ENCODE results near the gene NIT1. TPM values are rescaled to one million over a fixed set of nuclear protein-coding genes. Genes with fewer than 3 reads are reported as not detected.

The NIT1 gene
- total RNA-seq, 2 donors from 2014 or later: 51.0 to 65.1 TPM

DNA sequence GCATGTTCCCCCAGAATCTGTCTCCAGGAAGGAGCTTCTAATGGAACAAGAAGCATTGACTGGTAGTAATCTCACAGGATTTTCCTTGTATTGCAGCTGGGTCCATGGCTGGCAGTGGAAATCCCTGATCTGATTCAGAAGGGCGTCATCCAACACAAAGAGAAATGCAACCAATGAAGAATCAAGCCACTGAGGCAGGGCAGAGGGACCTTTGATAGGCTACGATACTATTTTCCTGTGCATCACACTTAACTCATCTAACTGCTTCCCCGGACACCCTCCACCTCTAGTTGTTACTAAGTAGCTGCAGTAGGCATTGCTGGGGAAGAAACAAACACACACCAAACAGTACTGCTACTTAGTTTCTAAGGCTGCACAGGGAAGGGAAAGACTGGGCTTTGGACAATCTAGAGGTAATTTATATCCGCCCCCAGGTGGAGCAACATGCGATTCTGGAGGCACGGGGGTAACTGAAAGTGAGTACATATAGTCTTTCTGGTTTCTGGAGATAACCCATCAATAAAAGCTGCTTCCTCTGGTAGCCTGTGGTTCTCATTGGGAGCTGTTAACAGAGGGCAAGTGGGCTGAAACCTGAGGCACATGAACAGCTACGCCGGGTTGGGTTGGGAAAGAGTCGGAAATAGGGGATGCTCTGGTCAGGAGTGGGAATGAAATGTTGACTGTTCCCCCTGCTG lies 40.6 kb downstream of the NIT1 start:
- TF ChIP-seq, protein P1, sequence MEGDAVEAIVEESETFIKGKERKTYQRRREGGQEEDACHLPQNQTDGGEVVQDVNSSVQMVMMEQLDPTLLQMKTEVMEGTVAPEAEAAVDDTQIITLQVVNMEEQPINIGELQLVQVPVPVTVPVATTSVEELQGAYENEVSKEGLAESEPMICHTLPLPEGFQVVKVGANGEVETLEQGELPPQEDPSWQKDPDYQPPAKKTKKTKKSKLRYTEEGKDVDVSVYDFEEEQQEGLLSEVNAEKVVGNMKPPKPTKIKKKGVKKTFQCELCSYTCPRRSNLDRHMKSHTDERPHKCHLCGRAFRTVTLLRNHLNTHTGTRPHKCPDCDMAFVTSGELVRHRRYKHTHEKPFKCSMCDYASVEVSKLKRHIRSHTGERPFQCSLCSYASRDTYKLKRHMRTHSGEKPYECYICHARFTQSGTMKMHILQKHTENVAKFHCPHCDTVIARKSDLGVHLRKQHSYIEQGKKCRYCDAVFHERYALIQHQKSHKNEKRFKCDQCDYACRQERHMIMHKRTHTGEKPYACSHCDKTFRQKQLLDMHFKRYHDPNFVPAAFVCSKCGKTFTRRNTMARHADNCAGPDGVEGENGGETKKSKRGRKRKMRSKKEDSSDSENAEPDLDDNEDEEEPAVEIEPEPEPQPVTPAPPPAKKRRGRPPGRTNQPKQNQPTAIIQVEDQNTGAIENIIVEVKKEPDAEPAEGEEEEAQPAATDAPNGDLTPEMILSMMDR (conservative IDR thresholded peaks at IDR 0.05): no peak
- 89 to 92% methylated on average over 5 to 9 of the region's 9 CpGs for WGBS, 2 experiments (ENCODE audit: insufficient coverage in 1 of 2, insufficient read length in 1 of 2)

DNA sequence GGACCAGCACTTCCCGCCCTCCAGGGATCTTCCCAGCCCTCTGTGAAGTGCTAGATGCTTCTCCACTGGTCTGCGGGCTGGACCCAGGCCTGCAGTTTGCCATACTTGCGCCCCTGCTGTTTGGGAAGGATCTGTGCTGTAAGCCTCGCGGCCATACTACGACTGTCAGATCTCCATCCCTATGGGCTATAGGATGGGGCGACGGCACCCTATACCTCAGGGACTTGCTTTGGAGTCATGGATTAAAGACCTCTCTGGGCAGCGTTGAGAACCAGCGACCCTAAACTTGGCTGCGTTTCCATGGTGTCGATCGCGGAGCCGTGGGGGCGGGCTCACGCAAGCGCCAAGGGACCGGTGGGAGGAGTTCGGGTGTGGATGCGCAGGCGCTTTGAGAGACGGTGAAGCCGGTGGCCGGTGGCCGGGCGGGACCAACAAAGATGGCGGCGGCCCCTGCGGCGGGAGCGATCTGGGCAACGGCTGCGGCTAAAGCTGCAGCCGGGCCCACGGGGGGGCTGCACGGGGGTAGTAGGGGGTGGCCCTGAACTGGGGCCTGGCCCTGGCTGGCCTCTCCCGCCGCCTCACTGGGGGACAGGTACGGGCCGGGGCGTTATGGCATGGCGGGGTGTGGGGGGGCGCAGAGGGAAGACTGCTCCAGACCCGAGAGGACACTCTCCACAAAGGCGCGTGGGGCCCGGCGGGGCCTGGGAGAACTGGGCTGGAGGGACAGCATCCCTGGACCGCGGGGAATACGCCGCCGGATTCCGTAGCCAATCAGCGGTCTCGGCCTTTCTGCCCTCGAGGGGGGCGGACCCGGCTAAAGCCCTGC lies 41.4 kb downstream of the NIT1 start, which contains the start of gene USP21:
TSS of gene USP21 (plus strand) at position 414 of the 826 bp plus-strand sequence. CDS start 1,141 bp downstream, outside the sequence.
- Mint-ChIP-seq H3K27me3 (ENCODE audit: insufficient read depth) (no peaks in the 10 kb centered on the region), H3K36me3 (ENCODE audit: low read depth) (peaks cover 31% of the 10 kb centered on the region)
- WGBS, 2 experiments (ENCODE audit: insufficient coverage in 1 of 2, insufficient read length in 1 of 2): 3 to 7% methylated on average over 25 to 60 of the region's 60 CpGs

More for the DNA sequence above, 40.6 kb downstream of the NIT1 start:
- Mint-ChIP-seq H3K27ac (peak overlapping the region; percentile 89), H3K9me3 (no peaks in the 10 kb centered on the region), H3K27me3 (ENCODE audit: insufficient read depth) (no peaks in the 10 kb centered on the region), H3K4me3 (peak overlapping the region; percentile 77), H3K36me3 (ENCODE audit: low read depth) (peaks cover 27% of the 10 kb centered on the region), H3K4me1 (peaks cover 25% of the 10 kb centered on the region)
- peak overlapping the region; percentile 86 for H3K4me3 ChIP-seq (ENCODE audit: low read length)
- no peak for DNase-seq
- peak overlapping the region; percentile 68 for H3K9ac ChIP-seq (ENCODE audit: extremely low read depth, low read length, poor library complexity, severe bottlenecking)
- H3K36me3 ChIP-seq (ENCODE audit: control insufficient read depth, insufficient read depth, low read length): peaks cover 43% of the 10 kb centered on the region
- no peak overlapping the region for H3K27ac ChIP-seq (ENCODE audit: low read depth, low read length)
- H3K9me3 ChIP-seq (ENCODE audit: control insufficient read depth, low read length): no peaks in the 10 kb centered on the region
- H3K4me1 ChIP-seq (ENCODE audit: control insufficient read depth, insufficient read depth, low read length): no peaks in the 10 kb centered on the region
- no peaks in the 10 kb centered on the region for H3K27me3 ChIP-seq (ENCODE audit: control insufficient read depth, insufficient read depth, low read length, poor library complexity, severe bottlenecking)

DNA sequence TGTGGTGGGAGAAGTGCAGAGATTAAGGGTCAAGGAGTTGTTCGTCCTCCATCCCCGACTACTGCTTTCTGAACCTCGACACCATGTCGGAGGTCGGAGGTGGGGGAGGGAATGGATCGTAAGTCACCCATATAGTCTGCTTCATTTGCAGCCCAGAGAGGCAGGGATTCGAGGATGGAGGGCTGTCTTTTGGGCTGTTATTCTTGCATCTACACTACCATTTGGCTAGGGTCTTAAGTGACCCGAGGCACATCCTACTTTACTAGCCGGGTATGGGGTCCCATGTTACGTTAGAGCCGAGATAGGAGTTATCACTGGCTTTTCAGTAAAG lies 42.0 kb downstream of the NIT1 start:
- peaks cover 35% of the 10 kb centered on the region for H3K36me3 Mint-ChIP-seq (ENCODE audit: low read depth)
- peak overlapping the region; percentile 68 for H3K9ac ChIP-seq (ENCODE audit: extremely low read depth, low read length, poor library complexity, severe bottlenecking)
- H3K9me3 Mint-ChIP-seq: no peaks in the 10 kb centered on the region
- peak overlapping the region; percentile 86 for H3K4me3 ChIP-seq (ENCODE audit: low read length)
- H3K27me3 ChIP-seq (ENCODE audit: control insufficient read depth, insufficient read depth, low read length, poor library complexity, severe bottlenecking): no peaks in the 10 kb centered on the region
- peaks cover 52% of the 10 kb centered on the region for H3K36me3 ChIP-seq (ENCODE audit: control insufficient read depth, insufficient read depth, low read length)
- DNase-seq: no peak
- peaks cover under 1% of the 10 kb centered on the region for H3K4me1 ChIP-seq (ENCODE audit: control insufficient read depth, insufficient read depth, low read length)
- peak overlapping the region; percentile 89 for H3K27ac Mint-ChIP-seq
- H3K4me3 Mint-ChIP-seq: peak overlapping the region; percentile 77
- no peak overlapping the region for H3K27ac ChIP-seq (ENCODE audit: low read depth, low read length)
- 20 to 59% methylated on average over 3 to 11 of the region's 11 CpGs for WGBS, 2 experiments (ENCODE audit: insufficient coverage in 1 of 2, insufficient read length in 1 of 2)
- H3K27me3 Mint-ChIP-seq (ENCODE audit: insufficient read depth): no peaks in the 10 kb centered on the region
- no peaks in the 10 kb centered on the region for H3K9me3 ChIP-seq (ENCODE audit: control insufficient read depth, low read length)
- H3K4me1 Mint-ChIP-seq: peaks cover 23% of the 10 kb centered on the region
- TF ChIP-seq, protein P1 (conservative IDR thresholded peaks at IDR 0.05): no peak

More for the DNA sequence above, 41.4 kb downstream of the NIT1 start, which contains the start of gene USP21:
- Histone ChIP-seq H3K9ac (ENCODE audit: extremely low read depth, low read length, poor library complexity, severe bottlenecking) (peak within 1 kb of the TSS; percentile 68), H3K27me3 (ENCODE audit: control insufficient read depth, insufficient read depth, low read length, poor library complexity, severe bottlenecking) (no peaks in the 10 kb centered on the region), H3K4me3 (ENCODE audit: low read length) (peak within 1 kb of the TSS; percentile 86), H3K4me1 (ENCODE audit: control insufficient read depth, insufficient read depth, low read length) (no peaks in the 10 kb centered on the region), H3K36me3 (ENCODE audit: control insufficient read depth, insufficient read depth, low read length) (peaks cover 46% of the 10 kb centered on the region), H3K9me3 (ENCODE audit: control insufficient read depth, low read length) (no peaks in the 10 kb centered on the region), H3K27ac (ENCODE audit: low read depth, low read length) (peak within 1 kb of the TSS; percentile 79)
- DNase-seq: peak; percentile 97
- H3K4me1 Mint-ChIP-seq: peaks cover 25% of the 10 kb centered on the region
- peak within 1 kb of the TSS; percentile 89 for H3K27ac Mint-ChIP-seq
- TF ChIP-seq, protein P1 (conservative IDR thresholded peaks at IDR 0.05): peak; percentile 56
- no peaks in the 10 kb centered on the region for H3K9me3 Mint-ChIP-seq
- H3K4me3 Mint-ChIP-seq: peak within 1 kb of the TSS; percentile 77
